Endothelial cell of umbilical vein (primary cell): Measurements from ENCODE around the gene NT5C3A. TPM values are rescaled to one million over a fixed set of nuclear protein-coding genes. Genes with fewer than 3 reads are reported as not detected.

Experiments
- BruUV-seq: library from RNA; stranded (reverse); fragments of 400-500 nt; replicated peaks from 2 replicates; lab custom pipeline; 2021; lab: Mats Ljungman, UMichigan
- CTCF ChIA-PET: fragments of 300-600, 350-600 bp; sonication (Branson Sonifier 250); formaldehyde crosslinking; loops from one replicate; lab custom pipeline; 2021; ENCODE audit warnings: antibody characterized with exemption, inconsistent platforms; lab: Charles Lee
- POLR2A ChIA-PET: fragments of 300-600, 350-600 bp; sonication (Branson Sonifier 250); formaldehyde crosslinking; loops from one replicate; lab custom pipeline; 2021; ENCODE audit warnings: antibody characterized with exemption, inconsistent platforms; lab: Charles Lee
- DNase-seq: peaks from one replicate; pipeline ENCODE4 v3.0.0-alpha.2; 2011; ENCODE audit warnings: low read depth, low spot score
- FAIRE-seq: peaks from 2 replicates; lab custom pipeline; 2011; peaks lifted over from hg19 to GRCh38; lab: Jason Lieb, UNC
- H2AFZ ChIP-seq: 2 replicates; pipeline ENCODE4 v1.6.0; 2012; ENCODE audit warnings: low read depth, low read length, control low read depth, inconsistent platforms
- H3K27ac ChIP-seq: 2 replicates; pipeline ENCODE4 v1.5.1; 2011; ENCODE audit warnings: low read depth, mild to moderate bottlenecking, control low read depth, low read length, moderate library complexity; ENCODE audit not compliant: insufficient read depth
- H3K27me3 ChIP-seq, 2 experiments: 2 replicates each; pipeline versions ENCODE4 v1.6.0 to v1.6.1; 2011; ENCODE audit warnings: low read length in 2 of 2, mixed read lengths in 1 of 2; ENCODE audit not compliant: control insufficient read depth in 2 of 2, insufficient read depth in 2 of 2
- H3K36me3 ChIP-seq, 2 experiments: 2 replicates in 1 of 2; 3 replicates in 1 of 2; pipeline ENCODE4 v1.5.1; 2011; ENCODE audit warnings: low read length in 2 of 2, mild to moderate bottlenecking in 1 of 2, moderate library complexity in 1 of 2; ENCODE audit not compliant: control insufficient read depth in 2 of 2, insufficient read depth in 2 of 2; ENCODE audit errors: extremely low read depth in 1 of 2
- H3K4me1 ChIP-seq: 3 replicates; pipeline ENCODE4 v1.5.1; 2011; ENCODE audit warnings: mild to moderate bottlenecking, low read length; ENCODE audit not compliant: control insufficient read depth, insufficient read depth; ENCODE audit errors: extremely low read depth
- H3K4me2 ChIP-seq: 2 replicates; pipeline ENCODE4 v1.6.1; 2011; ENCODE audit warnings: low read length, control low read depth, mixed read lengths; ENCODE audit not compliant: insufficient read depth
- H3K4me3 ChIP-seq, 3 experiments: fragments of 200-600 bp in 1 of 3; sonication (generic), shearing (Covaris generic) in 1 of 3; replicated peaks in 1 of 3; 2 replicates each; pipeline ENCODE4 v1.5.1; 2011 to 2016; ENCODE audit warnings: control low read depth in 3 of 3, low read length in 3 of 3, mild to moderate bottlenecking in 2 of 3, inconsistent platforms in 1 of 3, low read depth in 1 of 3, moderate library complexity in 1 of 3; ENCODE audit not compliant: insufficient read depth in 1 of 3
- H3K79me2 ChIP-seq: 2 replicates; pipeline ENCODE4 v1.6.0; 2012; ENCODE audit warnings: low read length, inconsistent platforms; ENCODE audit not compliant: control insufficient read depth, insufficient read depth
- H3K9ac ChIP-seq: replicated peaks from 2 replicates; pipeline ENCODE3; 2011; ENCODE audit warnings: low read length, control low read depth; ENCODE audit not compliant: insufficient read depth; ENCODE audit errors: extremely low read depth
- H3K9me1 ChIP-seq: replicated peaks from 3 replicates; pipeline ENCODE4 v1.6.0; 2011; ENCODE audit warnings: mild to moderate bottlenecking, low read length; ENCODE audit not compliant: control insufficient read depth, insufficient read depth; ENCODE audit errors: extremely low read depth
- H3K9me3 ChIP-seq: replicated peaks from 2 replicates; pipeline ENCODE4 v1.5.1; 2012; ENCODE audit warnings: low read length, inconsistent platforms; ENCODE audit not compliant: control insufficient read depth, insufficient read depth
- H4K20me1 ChIP-seq: replicated peaks from 2 replicates; pipeline ENCODE3; 2011; ENCODE audit warnings: mild to moderate bottlenecking, low read length; ENCODE audit not compliant: control insufficient read depth, insufficient read depth; ENCODE audit errors: extremely low read depth
- CTCF ChIP-seq, 2 donors: IDR thresholded peaks; 1 replicate in 1 of 2; 2 replicates in 1 of 2; pipeline ENCODE4 v1.5.1; 2011; ENCODE audit warnings: low read length in 2 of 2, mild to moderate bottlenecking in 2 of 2, moderate library complexity in 2 of 2, control low read depth in 1 of 2, inconsistent platforms in 1 of 2, low read depth in 1 of 2; ENCODE audit not compliant: insufficient read depth in 1 of 2; ENCODE audit errors: extremely low read depth in 1 of 2
- EZH2 ChIP-seq: IDR thresholded peaks from 2 replicates; pipeline ENCODE4 v1.6.1; 2012; ENCODE audit warnings: borderline replicate concordance, low read depth, mild to moderate bottlenecking, moderate library complexity, low read length, inconsistent platforms; ENCODE audit not compliant: severe bottlenecking
- FOS ChIP-seq: IDR thresholded peaks from 2 replicates; pipeline ENCODE4 v1.6.1; 2011; ENCODE audit warnings: mild to moderate bottlenecking, low read length, moderate library complexity, borderline replicate concordance; ENCODE audit not compliant: insufficient read depth
- GATA2 ChIP-seq: IDR thresholded peaks from 2 replicates; pipeline ENCODE4 v1.7.0; 2011; ENCODE audit warnings: low read depth, mild to moderate bottlenecking, moderate library complexity, mixed read lengths, low read length; ENCODE audit not compliant: insufficient read length, insufficient read depth
- JUN ChIP-seq: IDR thresholded peaks from 2 replicates; pipeline ENCODE4 v1.6.1; 2011; ENCODE audit warnings: borderline replicate concordance, low read depth; ENCODE audit not compliant: insufficient read length, insufficient read depth
- MAX ChIP-seq: IDR thresholded peaks from 2 replicates; pipeline ENCODE4 v1.6.1; 2011; ENCODE audit not compliant: insufficient read depth, insufficient read length
- MYC ChIP-seq: IDR thresholded peaks from one replicate; pipeline ENCODE4 v1.6.1; 2011; ENCODE audit warnings: mild to moderate bottlenecking, low read depth, low read length
- POLR2A ChIP-seq: IDR thresholded peaks from 2 replicates; pipeline ENCODE4 v1.6.1; 2012; ENCODE audit warnings: low read depth, mild to moderate bottlenecking, control low read depth, low read length
- POLR2AphosphoS5 ChIP-seq: IDR thresholded peaks from 2 replicates; pipeline ENCODE4 v1.6.1; 2012; ENCODE audit warnings: low read depth, mild to moderate bottlenecking, control low read depth, low read length, moderate library complexity; ENCODE audit not compliant: insufficient read depth
- dilution Hi-C: fragments of 300-500 bp; cut with MboI; formaldehyde crosslinking; loops from one replicate; pipeline ENCODE4 v1.15.0; 2019; ENCODE audit warnings: low sequenced_read_pairs; ENCODE audit not compliant: extremely low pct_ligation_motif_present
- intact Hi-C: fragments of 100-400 bp; cut with micrococcal nuclease; formaldehyde crosslinking; loops from one replicate; pipeline ENCODE4 v1.10.0; 2022
- polyA plus RNA-seq, 4 experiments: library from polyadenylated mRNA; depleted of rRNA in 3 of 4; stranded (reverse) in 3 of 4; unstranded in 1 of 4; fragments of >200 nt; gene quantifications; 2 replicates each; pipeline versions ENCODE4 v1.2.1 to v1.2.3, GENCODE V29; 2011 to 2012; ENCODE audit warnings: missing spikeins in 1 of 4
- total RNA-seq: library from RNA; stranded (reverse); gene quantifications from 2 replicates; pipeline ENCODE4 v1.2.3, GENCODE V29; 2021

NT5C3A gene
- total and polyA plus RNA-seq, 2 donors (not counting 3 experiments of a cell fraction or from before 2014, with no cell fraction given) = 7.1 to 22.6 TPM

GRCh38 chr7:33111614-33112013 lies 49.0 kb upstream of the NT5C3A start:
- Histone ChIP-seq H3K9ac (no peak overlapping the region), H3K9me1 (no peaks in the 10 kb centered on the region), H4K20me1 (no peaks in the 10 kb centered on the region), H2AFZ (no peak overlapping the region), H3K9me3 (no peaks in the 10 kb centered on the region), H3K4me3 (no peak overlapping the region), H3K79me2 (peaks cover 25% of the 10 kb centered on the region), H3K4me2 (no peak overlapping the region), H3K36me3 (no peaks in the 10 kb centered on the region), H3K27ac (no peak overlapping the region), H3K4me1 (peaks cover 21% of the 10 kb centered on the region), H3K27me3 (peaks cover 11 to 21% of the 10 kb centered on the region in 2 experiments)
- ChIA-PET POLR2A (no interaction called here), CTCF (no interaction called here)
- TF ChIP-seq POLR2AphosphoS5 (no peak), FOS (no peak), CTCF (IDR thresholded peaks at IDR 0.05; ENCODE audit: extremely low read depth in 1 of 2, insufficient read depth in 1 of 2, low read depth in 1 of 2, low read length in 2 of 2) (no peak), POLR2A (no peak), MYC (no peak), JUN (no peak), GATA2 (no peak), EZH2 (no peak), MAX (no peak)
- BruUV-seq = no TSS peak
- dilution Hi-C loops (no loop called here), intact Hi-C loops (no loop called here)
- FAIRE-seq (no peak), DNase-seq (no peak)
